HG03571 (cell line): ENCODE data around the gene SPACA6.

Experiments
- ATAC-seq: cut with Tn5 transposase; IDR thresholded peaks from one replicate; pipeline ENCODE4 v1.9.1; 2021; ENCODE audit not compliant: unreplicated experiment

The SPACA6 gene

DNA sequence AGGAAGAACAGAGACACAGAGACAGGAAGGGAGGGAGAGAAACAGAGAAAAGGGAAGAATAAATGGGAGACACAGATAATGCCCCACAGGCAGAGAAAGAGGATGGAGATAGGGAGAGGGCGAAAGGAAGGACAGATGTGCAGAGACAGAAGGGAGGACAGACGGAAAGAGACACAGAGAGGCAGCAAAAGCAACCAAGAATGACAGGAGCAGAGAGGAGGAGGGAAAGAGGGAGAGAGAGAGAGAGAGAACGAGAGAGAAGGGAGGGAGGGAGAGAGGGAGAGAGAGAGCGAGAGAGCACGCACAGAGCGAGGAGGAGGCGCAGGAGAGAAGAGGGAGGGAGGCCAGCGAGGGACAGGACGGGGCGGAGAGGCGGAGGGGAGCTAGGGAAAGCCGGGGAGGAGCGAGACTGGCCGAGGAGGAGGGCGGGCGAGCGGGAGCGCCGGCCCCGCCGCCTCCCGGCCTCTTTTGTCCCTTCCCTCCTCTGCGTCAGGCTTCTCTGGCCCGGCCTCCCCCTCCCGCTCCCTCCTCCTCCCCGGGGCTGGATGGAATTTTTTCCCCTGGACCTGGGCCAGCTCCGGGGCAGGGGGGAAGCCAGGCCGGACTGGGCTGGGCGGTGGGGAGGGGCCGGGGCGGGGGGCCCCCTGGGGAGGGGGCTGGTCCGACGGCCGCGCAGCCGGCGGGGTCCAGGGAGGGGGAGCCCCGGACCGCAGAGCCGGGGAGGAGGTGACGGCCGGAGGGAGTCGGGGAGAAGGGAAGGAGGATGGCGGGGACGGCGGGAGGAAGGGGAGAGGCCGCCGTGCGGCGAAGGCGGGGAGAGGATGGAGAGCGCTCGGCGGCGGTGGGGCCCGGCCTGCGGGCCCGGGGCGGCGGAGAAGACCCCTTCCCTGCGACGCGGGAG is 4.2 kb upstream of the SPACA6 start:
- ATAC-seq, result no peak

DNA sequence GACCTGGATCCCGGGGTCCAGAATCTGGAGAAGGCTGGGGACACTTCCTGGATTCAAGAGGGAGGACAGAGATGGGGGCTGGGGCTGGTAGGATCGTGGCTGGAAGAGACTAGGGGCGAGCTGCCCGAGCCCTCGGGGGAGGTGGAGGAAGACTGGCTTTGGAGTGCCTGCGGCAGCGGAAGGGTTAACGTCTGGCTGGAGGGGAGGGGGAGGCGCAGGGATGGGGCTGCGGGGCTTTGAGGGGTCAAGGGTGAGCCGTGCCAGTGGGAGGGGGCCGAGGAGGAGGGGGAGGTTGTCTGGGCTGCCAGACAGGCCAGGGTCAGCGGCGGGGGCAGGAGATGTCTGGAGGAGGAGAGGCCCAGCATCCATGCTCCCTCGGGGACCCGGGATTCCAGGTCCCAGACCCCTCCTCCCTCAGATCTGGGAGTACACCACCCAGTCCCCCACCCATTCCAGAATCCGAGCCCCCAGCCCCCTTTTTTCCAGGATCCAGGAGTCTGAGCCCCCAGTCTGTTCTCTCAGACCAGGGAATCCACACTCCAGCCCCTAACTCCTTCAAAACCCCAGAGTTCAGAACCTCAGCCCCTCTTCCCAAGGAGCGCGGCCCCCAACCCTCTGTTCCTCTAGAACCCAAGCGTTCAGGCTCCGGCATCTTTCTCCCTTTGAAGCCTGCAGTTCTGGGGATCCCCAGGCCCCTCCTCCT is 3.2 kb upstream of the SPACA6 start:
- no peak for ATAC-seq

DNA sequence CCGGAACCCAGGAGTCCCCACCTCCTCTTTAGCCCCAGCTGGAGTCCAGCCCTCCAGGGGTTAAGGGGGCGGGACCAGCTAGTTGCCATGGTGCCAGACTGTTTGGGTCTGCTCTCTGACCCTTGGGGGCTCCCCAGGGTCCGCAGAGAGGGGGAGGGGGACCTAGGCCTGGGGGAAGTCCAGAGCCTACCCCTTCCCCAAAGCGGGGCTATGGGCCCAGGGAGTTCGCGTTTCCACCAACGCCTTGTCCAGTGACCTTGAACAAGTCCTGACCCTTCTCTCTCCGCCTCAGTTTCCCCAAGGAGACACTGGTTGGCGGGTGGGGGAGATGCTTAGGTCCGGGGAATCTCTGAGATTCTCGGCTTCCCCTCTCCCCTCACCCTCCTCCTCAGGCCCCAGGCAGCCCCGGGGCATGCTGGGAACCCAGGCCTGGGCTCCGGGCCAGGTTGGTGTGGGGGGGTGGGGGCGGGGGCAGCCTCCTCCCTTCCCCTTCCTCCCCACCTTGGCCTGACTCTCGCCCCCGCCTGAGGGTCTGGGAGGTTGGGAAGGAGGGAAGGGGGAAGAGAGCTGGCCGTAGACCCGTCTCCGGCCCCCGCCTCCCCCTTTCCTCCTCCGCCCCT is 2.6 kb upstream of the SPACA6 start:
- no peak for ATAC-seq

DNA sequence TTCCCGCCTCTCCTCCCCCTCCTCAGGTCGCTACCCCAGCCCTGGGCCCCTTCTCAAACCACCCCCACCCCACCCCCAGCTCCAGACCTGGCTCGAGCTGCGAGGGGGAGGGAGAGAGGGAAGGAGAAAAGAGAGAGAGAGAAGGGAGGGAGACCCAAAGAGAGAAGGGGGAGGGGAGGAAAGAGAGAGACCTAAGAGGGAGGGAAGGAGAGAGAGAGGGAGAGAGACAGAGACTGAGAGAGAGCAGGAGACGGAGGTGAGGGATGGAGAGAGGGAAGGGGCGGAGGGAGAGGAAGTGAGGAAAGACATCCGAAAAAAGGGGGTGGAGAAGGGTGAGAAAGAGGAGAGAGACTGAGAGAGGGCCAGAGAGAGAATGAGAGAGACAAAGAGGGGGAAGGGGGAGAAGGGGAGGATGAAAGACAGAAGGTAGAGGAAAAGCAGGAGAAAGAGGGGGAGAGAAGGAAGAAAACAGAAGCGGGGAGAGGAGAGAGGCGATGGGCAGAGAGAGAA is 2.0 kb upstream of the SPACA6 start:
- ATAC-seq, result no peak

DNA sequence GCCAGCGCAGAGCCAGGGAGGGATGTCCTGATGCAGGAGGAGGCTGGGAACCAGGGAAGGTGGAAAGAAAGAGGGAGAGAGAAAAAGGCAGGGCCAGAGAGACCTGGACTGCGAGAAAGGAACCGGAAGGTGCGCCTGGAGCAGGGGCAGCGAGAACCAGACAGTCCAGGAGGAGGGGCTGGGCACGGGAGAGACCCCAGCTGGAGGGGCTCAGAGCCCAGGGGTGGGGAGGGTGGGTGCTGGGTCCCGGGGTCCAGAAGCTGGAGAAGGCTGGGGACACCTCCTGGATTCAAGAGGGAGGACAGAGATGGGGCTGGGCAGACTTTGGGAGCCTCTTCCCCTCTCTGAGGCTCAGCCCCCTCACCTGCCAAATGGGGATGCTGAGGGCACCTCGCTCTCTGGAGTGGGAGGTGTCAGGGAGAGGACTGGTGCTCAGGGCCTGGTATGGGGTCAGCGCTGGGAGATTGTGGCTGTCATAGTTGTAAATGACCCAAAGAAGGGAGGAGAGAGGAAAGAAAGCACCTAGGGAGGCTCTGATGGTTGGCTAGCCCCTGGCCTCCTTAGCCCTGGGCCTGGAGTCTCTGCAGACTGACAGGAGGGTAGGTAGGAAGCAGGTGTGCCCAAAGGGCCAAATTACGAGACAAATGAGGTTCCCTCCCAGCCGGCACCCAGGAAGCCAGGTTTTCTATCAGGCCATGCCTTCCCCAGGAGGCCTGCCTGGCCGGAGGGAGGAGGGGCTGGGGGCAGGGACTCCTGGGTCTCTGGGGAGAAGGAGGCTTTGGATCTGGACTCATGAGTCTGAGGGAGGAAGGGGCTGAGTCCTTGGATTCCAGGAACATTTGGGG is 1.3 kb upstream of the SPACA6 start:
- no peak for ATAC-seq

DNA sequence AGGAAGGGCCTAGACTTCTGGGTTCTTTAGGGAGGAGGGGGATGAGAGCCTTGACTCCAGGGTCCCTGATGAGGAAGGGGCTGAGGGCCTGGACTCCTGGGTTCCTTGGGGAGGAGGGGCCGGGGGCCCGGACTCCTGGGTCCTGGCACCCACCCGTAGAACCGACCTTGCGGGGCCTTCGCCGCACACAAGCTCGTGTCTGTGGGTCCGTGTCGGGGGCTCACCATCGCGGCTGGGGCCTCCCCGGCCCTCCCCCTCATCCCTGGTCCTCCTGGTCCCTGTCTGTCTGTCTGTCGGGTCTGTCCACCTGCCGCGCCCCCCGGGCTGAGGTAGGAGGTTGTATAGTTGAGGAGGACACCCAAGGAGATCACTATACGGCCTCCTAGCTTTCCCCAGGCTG is 662 bp upstream of the SPACA6 start:
- ATAC-seq, result no peak

DNA sequence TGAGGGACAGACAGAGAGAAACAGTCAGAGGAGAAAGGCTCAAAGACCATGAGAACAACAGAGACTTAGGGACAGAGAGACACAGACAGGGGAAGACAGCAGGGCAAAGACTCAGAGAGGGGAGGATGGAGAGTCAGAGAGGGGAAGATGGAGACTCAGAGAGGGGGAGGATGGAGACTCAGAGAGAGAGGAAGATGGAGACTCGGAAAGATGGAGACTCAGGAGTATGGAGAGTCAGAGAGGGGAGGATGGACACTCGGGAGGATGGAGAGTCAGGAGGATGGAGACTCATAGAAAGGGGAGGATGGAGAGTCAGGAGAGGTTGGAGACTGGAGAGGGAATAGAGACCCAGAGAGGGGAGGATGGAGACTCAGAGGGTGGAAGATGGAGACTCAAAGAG is 689 bp downstream of the SPACA6 start:
- ATAC-seq, result no peak

DNA sequence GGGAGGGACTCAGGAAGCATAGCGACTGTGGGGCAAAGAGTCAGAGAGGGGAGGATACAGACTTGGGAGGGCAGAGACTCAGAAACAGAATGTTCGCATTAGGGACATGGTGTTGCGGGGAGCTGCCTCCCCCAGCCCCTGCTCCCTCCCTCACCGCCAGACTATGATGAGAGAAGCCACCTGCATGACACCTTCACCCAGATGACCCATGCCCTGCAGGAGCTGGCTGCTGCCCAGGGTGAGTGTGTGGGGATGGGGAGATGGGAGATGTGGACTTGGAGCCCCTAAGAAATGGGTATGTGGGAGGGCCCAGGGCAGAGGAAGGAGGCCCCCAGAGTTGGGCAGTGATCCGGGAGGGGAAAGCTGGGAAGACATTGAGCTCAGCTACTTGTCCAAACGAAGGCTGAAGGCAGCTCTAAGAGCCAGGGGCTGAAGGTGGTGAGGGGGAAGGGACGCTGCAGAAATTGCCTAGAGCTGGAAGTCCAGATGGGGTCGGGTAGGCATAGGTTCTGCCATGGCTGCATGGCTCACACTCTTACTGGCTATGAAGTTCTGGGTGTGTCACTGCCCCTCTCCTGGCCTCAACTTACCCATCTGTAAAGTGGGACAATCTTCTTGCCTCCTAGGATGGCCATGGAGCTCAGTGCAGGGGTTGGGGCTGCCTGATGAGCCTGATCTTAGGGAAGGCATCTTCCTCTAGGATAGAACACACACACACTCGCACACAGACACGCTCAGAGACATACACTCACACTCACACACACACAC is 1.4 kb downstream of the SPACA6 start:
- no peak for ATAC-seq

DNA sequence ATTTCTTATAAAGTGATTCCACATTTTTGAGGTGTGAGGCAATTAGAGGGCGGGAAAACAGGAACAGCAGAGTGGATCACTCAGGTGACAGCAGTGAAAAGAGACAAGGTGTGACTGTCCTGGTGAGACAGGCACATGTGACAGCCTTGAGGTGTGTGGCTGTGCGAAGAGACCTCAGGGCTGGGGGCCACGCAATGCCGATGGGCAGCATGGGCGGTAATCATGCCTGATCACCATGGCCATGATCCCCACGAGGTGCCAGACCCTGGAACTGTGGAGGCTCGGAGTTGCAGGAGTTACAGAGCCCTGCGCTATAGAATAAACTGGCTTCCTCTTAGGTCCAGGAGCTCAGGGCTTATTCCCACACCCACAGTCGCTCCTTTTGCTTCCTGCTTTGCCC is 2.0 kb downstream of the SPACA6 start:
- no peak for ATAC-seq

DNA sequence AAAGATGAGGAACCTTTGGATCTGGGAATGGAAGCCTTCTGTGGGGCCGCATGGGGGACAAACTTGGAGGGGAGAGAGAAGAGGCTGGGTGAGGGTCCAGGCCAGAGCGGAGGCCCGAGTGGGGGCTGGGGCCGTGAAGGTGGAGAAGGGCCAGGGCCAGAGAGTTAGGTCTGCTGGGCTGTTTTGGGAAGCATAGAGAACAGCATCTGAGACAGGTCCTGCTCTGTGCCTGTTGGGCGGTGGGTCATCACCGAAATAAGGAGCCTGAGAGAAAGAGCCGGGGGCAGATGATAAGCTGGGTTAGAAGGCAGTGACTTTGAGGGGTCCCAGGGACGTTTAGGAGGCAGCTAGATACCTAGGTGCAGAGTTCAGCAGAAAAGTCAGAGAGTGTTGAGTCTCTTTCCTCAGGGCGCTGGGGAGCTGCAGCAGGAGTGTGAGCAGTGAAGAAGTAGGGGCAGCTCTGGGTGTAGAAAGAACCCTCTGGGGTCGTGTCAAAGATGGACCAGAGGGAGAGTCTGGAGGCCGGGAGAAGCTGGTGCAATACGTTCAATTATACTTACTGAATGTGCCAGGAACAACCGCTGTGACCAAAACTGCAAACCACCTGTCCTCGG is 2.7 kb downstream of the SPACA6 start:
- ATAC-seq, result no peak

DNA sequence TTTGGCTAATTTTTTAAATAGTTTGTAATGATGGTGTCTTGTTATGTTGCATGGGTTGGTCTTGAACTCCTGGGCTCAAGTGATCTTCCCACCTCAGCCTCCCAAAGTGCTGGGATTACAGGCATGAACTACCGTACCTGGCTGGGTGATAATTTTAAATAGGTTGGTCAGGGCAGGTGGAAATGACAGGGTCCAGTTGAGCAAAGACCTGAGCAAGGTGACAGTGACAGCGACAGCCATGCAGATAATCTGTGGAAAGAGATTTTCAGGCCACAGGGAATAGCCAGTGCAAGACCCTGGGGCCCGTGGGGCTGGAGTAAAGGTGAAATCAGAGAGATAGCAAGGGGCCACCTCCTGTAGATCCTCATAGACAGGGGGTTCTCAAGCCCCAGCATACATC is 3.5 kb downstream of the SPACA6 start:
- ATAC-seq, result no peak

DNA sequence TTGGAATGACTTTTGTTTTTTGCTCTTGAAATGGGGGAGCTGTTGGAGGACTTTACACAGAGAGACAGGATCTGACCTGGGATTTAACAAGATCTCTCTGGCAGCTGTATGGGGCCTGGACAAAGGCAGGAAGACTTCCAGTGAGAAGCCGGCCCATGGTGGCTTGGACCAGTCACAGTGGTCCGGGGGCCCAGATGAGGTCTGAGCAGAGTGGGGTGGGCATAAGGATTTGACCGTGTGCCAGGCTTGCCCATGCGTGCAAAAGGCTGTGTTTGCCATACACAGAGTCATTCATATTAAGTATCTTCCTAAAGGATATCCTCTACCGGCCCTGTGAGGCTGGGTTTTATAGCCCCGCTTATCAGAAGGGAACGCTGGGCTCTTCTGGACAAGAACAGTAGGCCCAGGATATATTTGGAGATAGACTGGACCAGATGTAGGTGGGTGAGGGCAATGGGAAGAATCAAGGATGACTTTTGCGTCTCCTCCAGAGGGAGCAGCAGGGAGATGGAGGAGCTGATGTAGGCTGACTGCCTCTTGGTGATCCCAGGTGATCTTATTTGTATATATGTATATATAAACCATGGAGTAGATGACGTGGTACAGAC is 4.1 kb downstream of the SPACA6 start:
- ATAC-seq, result no peak

DNA sequence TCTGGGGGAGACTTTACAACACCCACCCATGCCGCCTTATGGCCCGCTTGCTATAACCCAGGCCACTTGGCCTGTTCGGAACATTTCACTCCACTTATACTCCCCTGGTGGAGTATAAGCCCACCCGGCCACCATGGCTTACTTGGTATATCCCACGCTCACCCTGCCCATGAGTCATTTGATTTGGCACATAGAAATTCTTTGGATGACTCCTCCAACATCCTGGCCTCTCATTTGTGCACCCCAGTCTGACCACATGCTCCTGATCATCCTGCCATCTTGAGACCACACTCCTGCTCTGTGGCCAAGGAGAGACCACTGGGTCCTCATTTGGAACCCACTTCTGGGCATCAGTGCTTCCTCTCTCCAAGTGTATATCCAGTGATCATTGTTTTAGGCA is 5.2 kb downstream of the SPACA6 start:
- no peak for ATAC-seq

DNA sequence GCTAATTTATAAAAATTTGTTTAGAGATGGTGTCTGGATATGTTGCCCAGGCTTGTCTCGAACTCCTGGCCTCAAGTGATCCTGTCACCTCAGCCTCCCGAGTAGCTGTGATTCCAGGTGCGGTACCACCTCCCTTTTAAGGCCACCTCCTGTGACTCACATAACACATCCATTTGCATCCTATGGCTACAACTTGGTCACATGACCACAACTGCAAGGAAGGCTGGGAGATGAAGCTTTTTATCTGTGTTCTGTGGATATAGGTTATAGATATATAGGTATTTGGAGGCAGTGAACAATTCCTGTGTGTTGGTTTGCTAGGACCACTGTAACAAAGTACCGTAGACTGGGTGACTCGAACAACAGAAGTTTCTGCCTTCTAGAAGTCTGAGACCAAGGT is 6.0 kb downstream of the SPACA6 start:
- ATAC-seq, result no peak

DNA sequence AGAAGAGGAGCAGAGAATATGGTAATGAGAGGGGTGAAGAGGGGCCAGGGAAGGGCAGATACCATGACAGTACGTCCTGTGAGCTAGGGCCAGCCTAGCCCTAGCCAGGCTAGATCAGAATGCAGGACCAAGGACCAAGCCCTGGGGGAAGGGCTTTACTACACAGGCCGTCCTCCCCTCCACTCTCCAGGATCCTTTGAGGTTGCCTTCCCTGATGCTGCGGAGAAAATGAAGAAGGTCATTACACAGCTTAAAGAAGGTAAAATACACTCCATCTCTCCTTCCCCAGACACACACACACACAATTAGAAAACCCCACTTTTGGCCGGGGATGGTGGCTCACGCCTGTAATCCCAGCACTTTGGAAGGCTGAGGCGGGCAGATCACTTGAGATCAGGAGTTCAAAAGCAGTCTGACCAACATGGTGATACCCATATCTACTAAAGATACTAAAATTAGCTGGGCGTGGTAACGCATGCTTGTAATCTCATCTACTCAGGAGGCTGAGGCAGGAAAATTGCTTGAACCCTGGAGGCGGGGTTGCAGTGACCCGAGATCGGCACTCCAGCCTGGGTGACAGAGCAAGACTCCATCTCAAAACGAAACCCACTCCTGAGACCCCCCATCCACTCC is 8.5 kb downstream of the SPACA6 start:
- ATAC-seq, result no peak

DNA sequence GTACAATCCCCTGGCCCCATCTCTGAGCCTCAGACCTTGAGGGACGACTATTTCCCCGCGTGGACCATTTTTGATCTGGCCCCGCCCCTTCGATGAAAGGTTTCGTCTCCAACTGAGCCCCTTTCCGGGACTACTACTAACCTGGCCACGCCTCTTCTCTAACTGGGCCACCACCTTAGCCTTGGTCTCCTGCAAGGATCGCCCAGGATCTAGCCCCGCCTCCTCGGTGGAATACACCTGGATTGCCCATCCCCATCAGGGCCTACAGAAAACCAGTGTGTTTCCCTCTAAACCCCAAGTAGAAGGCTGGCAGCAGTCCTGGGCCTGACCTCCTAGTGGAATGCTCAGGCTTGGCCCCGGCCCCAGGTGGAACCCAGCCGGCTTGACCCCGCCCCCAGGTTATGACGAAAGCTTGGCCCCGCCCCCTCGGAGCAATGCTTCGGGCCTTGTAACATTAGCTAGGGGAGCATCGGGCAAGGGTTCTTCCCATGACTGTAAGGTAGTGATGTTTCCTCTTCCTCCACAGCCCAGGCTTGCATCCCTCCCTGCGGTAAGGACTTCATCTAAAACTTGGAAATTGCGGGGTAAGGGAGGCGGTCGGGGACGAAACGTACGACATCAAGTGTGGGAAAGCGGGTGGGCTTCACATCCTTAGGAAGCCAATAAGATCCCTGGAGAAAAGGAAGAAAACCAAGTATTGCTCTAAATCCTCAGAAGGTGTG is 9.1 kb downstream of the SPACA6 start:
- ATAC-seq, result no peak

DNA sequence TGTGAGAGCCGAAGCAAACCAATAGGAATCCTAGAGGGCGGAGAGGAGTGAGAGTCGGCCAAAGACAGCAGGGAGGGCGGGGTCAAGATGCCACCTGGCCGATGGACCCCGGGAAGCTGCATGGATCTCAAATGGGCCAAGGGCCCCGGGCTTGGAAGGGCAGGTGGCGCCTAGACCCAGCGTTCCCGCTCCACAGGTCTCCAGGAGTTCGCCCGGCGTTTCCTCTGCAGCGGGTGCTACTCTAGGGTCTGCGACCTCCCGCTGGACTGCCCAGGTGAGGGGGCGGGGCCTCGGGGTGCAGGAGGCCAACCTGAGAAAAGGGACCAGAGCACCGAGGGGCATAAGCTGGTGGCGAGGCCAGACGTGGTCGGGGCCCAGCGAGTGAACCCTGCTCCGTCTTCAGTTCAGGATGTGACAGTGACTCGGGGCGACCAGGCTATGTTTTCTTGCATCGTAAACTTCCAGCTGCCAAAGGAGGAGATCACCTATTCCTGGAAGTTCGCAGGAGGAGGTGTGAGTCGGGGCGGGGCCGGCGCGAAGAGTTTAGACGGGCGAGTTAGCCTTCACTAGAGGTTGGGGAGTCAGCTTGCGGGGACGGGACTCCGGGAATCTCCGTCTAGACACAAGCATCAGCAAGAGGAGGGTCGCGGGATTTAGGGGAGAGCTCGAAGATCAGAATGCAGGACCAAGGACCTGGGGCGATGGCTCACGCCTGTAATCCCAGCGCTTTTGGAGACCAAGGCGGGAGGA is 9.9 kb downstream of the SPACA6 start:
- ATAC-seq, result no peak
